ENCODE measurements around the gene HOXD4.

DNA sequence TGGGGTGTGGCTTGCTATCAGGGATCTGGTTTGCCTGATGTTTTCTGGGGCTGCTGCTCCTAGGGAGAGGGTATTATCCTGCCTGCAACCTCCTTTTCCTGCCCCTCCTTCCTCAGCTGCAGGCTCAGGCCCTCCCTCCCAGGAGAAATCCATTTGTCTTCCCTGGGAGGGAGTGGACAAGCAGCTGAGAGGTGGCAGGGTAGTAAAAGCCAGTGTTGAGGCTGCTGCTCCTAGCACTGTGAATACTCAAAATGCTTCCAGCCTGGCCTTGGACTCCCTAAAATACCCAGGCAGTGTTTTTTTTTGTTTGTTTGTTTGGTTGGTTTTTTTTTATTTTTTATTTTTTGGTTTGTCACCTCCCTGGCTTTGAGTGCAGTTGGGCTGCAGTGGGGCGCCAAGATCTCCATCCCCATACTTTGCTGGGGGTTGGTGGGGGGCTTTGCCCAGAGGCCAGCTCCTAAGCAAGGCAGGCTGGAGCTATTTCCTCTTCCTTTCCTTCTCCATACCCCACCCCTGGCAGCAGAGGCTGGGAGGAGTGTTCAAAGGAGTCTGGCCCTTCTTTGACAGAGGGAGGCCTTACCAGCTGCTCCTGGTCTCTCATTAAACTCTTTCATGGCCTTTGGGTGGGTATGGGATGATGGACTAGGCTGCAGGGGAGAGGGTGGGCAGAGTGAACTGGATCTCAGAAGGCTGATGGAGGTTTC is 19.4 kb downstream of the HOXD4 start:
- TF ChIP-seq, protein P1, sequence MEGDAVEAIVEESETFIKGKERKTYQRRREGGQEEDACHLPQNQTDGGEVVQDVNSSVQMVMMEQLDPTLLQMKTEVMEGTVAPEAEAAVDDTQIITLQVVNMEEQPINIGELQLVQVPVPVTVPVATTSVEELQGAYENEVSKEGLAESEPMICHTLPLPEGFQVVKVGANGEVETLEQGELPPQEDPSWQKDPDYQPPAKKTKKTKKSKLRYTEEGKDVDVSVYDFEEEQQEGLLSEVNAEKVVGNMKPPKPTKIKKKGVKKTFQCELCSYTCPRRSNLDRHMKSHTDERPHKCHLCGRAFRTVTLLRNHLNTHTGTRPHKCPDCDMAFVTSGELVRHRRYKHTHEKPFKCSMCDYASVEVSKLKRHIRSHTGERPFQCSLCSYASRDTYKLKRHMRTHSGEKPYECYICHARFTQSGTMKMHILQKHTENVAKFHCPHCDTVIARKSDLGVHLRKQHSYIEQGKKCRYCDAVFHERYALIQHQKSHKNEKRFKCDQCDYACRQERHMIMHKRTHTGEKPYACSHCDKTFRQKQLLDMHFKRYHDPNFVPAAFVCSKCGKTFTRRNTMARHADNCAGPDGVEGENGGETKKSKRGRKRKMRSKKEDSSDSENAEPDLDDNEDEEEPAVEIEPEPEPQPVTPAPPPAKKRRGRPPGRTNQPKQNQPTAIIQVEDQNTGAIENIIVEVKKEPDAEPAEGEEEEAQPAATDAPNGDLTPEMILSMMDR (IDR thresholded peaks at IDR 0.05) = no peak
- TF ChIP-seq, protein P2, sequence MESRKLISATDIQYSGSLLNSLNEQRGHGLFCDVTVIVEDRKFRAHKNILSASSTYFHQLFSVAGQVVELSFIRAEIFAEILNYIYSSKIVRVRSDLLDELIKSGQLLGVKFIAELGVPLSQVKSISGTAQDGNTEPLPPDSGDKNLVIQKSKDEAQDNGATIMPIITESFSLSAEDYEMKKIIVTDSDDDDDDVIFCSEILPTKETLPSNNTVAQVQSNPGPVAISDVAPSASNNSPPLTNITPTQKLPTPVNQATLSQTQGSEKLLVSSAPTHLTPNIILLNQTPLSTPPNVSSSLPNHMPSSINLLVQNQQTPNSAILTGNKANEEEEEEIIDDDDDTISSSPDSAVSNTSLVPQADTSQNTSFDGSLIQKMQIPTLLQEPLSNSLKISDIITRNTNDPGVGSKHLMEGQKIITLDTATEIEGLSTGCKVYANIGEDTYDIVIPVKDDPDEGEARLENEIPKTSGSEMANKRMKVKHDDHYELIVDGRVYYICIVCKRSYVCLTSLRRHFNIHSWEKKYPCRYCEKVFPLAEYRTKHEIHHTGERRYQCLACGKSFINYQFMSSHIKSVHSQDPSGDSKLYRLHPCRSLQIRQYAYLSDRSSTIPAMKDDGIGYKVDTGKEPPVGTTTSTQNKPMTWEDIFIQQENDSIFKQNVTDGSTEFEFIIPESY (IDR thresholded peaks at IDR 0.05; ENCODE audit: borderline replicate concordance, low read depth) = no peak
- TF ChIP-seq EZH2phosphoT487 (IDR thresholded peaks at IDR 0.05; ENCODE audit: borderline replicate concordance, low read depth) (no peak), JUND (IDR thresholded peaks at IDR 0.05) (no peak), GABPA (IDR thresholded peaks at IDR 0.05; ENCODE audit: low read depth) (no peak), TCF12 (IDR thresholded peaks at IDR 0.05) (no peak), TAF1 (IDR thresholded peaks at IDR 0.05; ENCODE audit: borderline replicate concordance, low read depth, low read length) (no peak), FOSL2 (IDR thresholded peaks at IDR 0.05; ENCODE audit: borderline replicate concordance, low read depth) (no peak)
- TF ChIP-seq, protein P3, sequence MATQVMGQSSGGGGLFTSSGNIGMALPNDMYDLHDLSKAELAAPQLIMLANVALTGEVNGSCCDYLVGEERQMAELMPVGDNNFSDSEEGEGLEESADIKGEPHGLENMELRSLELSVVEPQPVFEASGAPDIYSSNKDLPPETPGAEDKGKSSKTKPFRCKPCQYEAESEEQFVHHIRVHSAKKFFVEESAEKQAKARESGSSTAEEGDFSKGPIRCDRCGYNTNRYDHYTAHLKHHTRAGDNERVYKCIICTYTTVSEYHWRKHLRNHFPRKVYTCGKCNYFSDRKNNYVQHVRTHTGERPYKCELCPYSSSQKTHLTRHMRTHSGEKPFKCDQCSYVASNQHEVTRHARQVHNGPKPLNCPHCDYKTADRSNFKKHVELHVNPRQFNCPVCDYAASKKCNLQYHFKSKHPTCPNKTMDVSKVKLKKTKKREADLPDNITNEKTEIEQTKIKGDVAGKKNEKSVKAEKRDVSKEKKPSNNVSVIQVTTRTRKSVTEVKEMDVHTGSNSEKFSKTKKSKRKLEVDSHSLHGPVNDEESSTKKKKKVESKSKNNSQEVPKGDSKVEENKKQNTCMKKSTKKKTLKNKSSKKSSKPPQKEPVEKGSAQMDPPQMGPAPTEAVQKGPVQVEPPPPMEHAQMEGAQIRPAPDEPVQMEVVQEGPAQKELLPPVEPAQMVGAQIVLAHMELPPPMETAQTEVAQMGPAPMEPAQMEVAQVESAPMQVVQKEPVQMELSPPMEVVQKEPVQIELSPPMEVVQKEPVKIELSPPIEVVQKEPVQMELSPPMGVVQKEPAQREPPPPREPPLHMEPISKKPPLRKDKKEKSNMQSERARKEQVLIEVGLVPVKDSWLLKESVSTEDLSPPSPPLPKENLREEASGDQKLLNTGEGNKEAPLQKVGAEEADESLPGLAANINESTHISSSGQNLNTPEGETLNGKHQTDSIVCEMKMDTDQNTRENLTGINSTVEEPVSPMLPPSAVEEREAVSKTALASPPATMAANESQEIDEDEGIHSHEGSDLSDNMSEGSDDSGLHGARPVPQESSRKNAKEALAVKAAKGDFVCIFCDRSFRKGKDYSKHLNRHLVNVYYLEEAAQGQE (IDR thresholded peaks at IDR 0.05; ENCODE audit: low read depth, low read length) = no peak
- TF ChIP-seq, protein P4, sequence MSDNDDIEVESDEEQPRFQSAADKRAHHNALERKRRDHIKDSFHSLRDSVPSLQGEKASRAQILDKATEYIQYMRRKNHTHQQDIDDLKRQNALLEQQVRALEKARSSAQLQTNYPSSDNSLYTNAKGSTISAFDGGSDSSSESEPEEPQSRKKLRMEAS (IDR thresholded peaks at IDR 0.05; ENCODE audit: low read depth) = no peak
- TF ChIP-seq, protein P5, sequence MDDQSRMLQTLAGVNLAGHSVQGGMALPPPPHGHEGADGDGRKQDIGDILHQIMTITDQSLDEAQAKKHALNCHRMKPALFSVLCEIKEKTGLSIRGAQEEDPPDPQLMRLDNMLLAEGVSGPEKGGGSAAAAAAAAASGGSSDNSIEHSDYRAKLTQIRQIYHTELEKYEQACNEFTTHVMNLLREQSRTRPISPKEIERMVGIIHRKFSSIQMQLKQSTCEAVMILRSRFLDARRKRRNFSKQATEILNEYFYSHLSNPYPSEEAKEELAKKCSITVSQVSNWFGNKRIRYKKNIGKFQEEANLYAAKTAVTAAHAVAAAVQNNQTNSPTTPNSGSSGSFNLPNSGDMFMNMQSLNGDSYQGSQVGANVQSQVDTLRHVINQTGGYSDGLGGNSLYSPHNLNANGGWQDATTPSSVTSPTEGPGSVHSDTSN (IDR thresholded peaks at IDR 0.05) = no peak

All from SK-N-SH (cell line).